CD4-positive, alpha-beta T cell treated with Interleukin-17A for 1 hour (primary cell): Measurements from ENCODE around the gene GUCY1A2.
"Not testable (repeated sequence)": the region's sequence is repeated elsewhere in the genome, so short reads cannot be mapped to it uniquely, and the experiment has no call there.

Experiments
- DNase-seq: peaks from one replicate; pipeline ENCODE4 v3.0.0-alpha.2; 2020

Gene GUCY1A2

DNA sequence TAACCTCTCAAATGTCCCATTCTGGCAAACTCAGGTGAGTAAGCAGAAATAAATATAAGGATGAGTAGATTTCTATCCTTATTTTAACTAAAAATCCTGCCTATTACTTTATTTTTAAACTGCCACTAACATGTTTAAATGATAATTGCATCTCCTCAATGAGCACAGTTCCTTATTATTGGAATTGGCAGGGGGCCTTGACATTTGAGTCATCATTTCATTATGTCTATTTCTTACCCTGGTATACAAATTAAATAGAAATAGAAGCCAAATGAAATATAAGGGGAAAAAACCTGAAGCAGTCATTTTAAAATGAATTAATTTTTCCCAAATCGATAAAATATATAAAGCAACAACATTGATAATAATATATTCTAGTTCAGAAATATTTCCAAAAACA is 81.2 kb downstream of the GUCY1A2 start:
- DNase-seq: no peak

DNA sequence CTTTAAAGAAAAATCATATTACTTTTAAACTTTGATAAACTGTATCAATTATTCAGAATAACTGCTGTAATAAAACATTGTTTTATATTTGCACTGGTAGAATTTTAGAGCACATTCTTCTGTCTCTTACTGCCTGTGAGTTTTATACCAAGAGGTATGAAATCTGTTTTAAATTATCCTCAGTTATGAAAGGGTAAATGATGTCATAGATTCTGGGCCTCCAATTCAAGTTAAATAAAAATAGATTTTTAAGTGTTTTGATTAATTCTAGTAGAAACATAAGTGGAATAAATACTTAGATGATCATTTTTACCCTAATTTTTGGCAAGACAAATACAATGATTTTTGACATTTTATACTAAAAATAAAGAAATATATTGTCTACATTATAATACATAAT is 93.0 kb downstream of the GUCY1A2 start:
- no peak for DNase-seq

DNA sequence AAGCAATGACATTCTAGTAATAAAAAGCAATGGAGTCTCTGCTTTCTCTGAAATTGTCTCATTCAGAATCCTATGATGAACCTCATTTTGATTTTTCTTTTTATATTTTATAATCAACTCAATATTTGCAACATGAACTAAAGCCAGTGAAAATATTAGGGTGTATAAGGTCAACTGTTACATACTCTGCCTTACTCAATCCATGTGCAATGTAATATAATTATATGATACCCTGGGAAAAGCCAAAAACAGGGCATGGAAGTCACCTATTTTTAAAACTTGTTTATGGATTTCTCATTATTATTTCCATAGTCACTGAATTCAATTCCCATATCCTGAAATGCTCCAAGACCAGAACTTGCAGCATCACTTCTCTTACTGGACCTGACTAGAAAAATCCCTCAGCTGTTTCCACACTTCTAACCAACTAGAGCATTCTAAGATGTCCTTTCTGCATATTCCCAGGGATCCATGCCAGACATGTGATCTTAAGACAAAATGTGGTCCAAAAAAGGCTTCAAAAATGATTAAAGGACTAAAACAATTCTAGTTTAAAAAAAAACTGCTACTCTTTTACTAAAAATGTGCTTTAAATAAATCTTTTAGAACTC is 97.3 kb downstream of the GUCY1A2 start:
- no peak for DNase-seq

DNA sequence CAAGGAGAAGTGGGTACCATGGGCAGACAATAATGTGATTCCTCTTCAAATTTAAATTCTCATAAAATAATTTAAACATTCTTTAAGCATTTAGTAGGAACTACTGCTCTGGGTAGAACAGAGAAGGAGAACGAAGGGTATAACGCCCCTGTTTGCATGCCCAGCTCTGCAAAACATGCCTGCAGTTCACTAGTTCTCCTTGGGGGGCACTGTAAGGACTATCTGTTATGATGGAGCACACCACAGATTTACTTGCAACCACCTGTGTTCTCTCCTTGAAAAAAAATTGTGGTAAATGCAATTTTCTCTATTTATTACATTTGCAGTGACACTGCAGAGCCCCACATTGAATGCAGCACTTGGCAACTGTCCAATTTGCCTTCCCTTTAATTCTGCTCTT is 100.3 kb downstream of the GUCY1A2 start:
- DNase-seq: no peak

DNA sequence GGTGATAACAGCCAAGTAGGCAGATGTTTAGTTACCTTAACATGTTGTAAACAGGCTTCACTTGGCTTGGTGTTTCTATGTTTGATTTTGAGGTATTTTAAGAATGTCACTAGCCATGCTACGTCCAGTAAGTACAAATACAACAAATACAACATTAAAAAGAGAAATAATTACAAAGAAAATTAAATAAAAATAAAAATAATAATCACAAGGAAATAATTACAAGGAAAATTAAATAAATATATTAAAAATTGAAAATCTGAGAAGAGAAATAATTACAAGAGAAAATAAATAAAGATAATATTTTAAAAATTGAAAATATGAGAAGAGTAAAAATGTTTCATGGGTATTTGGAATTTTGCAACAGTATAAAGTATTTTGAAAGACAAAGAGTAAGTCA is 103.9 kb downstream of the GUCY1A2 start:
- DNase-seq: no peak

DNA sequence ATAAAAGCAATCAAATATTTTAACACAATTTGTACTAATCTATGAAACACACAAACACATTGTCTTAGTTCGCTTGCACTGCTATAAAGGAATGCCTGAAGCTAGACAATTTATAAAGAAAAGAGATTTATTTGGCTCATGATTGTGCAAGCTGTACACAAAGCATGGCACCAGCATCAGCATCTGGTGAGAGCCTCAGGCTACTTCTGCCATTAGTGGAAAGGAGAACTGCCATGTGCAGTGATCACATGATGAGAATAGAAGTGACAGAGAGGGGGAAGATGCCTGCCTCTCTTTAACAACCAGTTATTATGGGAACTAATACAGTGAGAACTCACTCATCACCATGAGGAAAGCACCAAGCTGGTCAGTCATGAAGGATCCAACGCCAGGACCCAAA is 105.1 kb downstream of the GUCY1A2 start:
- no peak for DNase-seq

DNA sequence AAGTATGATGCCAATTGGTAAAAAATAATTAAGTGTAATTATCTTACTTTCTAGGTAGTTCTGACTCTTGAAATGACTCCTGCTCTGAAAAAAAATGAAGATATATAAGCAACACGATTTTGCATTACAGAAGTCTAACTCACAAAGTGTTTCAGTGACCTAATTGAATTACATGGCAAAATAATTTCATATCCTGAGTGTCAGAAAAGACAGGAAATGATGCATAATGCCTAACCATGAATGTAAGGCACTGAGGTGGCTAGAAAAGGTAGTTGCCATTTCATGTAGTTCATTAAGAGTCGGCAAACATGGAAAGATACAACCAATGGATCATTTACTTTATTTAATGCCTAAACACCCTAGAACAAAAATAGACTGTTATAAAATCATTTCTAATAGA is 113.5 kb downstream of the GUCY1A2 start:
- DNase-seq: no peak

DNA sequence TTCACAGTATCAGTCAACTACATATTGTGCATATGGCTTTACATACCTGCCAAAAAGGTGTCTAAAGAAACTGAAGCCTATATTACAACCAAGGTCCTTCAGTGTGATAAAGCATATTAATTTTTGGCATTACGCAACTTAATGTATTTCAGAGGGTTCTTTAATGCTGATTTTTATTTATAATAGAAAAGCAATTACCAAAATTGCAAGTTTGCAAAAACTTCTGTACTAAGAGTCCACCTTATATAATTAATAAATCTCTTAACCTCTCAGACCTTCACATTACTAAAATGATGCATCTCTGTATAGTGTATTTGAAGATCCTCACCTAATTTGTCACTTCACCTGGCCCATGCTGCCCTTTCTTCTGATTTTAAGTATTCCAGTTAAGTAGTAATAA is 128.6 kb downstream of the GUCY1A2 start:
- DNase-seq: no peak

DNA sequence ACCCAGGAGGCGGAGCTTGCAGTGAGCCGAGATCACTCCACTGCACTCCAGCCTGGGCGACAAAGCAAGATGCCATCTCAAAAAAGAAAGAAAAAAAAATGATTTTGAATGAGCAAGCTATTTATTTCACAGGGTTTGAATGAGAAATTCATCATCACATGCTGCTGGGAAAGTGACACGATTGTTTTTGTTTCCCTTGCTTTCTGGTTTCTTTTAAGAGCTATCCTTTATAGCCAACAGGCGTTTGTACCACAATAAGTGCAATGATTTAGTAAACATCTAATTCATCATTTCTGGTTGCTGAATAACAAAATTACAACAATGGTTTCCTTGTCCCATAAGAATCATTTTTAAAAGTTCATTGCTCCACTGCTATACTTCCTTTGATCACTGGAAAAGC is 129.9 kb downstream of the GUCY1A2 start:
- no peak for DNase-seq

DNA sequence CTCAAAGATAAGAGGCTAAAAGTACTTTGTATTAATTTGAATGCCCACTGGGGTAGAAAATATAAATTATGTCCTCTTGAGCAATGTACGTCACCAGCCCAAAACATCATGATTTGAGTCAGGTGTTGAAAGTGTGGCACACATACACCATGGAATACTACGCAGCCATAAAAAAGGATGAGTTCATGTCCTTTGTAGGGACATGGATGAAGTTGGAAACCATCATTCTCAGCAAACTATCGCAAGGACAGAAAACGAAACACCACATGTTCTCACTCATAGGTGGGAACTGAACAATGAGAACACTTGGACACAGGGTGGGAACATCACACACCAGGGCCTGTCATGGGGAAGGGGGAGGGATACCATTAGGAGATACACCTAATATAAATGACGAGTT is 134.6 kb downstream of the GUCY1A2 start:
- not testable (repeated sequence) for DNase-seq

DNA sequence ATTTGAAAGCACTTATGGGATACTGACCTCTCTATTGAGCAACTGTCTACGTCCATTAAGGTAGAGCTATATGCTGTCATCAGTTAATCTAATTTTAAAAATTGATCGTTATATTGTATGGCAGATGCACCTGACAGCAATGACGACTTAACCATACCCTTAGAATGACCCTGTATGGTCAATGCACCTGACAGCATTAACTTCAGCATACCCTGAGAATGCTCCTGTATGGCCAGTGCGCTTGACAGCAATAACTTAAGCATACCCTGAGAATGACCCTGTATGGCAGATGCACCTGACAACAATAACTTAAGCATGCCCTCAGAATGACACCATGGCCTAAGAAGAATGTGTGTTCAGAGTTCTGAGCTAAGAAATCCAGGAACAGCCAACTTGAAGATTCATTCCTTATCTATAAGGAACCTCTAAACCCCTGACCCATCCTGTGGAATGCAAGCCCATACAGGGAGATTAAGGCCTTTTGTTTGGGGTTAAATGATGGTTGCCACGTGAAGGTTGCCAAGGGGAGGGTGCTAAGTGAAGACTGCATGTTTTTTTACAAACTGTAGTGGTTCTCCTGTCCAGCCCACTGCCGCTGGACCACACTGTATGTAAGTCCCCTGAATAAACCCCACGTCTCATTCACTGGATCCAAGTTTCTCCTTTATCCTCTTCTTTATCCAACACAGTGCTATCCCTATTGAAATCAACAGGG is 138.3 kb downstream of the GUCY1A2 start:
- DNase-seq: no peak

DNA sequence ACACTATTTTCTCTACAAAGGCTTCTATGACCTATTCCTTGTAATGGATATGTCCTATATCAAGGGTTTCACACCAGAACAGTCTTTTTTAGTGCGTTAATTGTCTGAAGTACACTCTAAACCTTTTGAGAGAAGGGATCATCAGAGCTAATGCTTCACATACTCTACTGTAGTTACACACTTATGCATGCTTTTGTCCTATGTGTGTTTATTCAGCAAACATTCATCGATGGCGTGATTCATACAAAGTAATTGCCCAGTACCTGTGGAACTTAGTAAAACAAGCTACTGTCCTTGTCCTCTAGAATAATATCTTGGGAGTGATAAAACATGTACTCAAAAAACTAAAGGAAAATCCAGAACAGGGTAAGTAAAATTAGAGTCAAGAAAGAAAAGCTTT is 139.2 kb downstream of the GUCY1A2 start:
- no peak for DNase-seq

DNA sequence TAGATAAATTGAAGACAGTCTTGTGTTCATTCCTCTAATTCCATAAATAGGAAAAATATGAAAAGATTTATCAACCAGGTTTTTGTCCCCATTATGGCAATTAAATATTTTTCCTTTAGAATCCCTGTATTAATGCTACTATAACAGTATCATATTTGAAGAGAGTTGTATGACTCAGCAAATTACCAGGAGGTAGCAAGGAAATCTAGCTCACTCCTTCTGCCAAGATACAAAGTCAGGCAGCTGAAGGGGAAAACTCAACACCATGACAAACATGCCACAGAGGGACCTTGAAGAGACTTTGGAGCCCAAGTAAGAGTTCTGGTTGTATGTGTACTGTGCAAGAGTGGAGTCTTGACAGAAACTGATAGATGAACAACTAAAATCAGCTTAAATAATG is 143.3 kb downstream of the GUCY1A2 start:
- no peak for DNase-seq

DNA sequence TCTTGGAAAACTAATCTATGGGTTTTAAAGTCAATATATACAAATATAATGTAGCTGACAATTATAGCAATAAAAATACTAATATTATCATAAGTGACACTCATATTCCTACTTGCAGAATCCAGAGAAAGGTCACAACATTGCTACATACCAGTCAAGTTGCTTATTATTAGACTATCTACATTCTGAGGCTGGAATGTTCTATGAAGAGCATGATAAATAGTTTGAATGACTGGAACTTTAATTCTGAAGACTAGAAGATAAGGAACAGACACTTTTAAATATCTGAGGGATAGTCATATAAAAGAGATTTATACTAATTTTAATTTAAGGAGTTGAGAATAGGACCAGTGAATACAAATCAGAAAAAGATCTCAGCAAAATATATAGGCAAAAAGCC is 146.0 kb downstream of the GUCY1A2 start:
- DNase-seq: no peak

DNA sequence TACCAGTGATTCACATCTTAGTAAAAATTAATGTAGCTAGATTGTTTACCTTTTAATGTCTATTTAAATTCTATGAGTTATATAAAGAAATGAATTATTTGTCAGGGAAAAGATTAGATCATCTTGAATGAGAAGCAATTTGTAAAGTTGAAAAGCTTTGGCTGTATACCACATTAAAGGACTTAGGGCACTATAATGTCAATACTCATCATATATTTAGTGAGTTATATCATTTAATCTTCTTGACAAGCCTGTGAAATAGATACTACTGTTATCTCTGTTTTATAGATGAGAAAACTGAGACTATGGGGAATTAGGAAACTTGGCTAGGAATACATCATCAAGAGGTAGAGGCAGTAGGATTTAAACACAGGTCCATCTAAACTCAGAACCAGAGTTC is 160.1 kb downstream of the GUCY1A2 start:
- DNase-seq: no peak

DNA sequence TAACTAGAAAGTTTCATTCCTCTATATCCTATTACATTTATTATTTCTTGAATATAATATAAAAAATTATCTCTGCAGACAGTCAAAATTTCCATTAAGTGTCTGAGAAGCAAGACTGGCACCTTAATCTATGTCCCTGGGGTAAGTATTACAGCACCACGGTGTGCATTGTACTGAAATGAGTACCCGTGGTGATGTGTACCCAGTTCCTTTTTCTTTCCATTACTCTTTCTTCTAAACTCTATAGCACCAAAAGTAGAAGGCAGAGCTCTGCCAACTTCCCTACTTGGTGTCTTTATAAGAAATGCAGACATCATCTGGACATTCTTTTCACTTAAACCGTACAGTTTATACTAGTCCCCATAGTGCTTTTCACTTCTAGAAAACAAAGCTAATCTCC is 161.7 kb downstream of the GUCY1A2 start:
- DNase-seq: no peak

DNA sequence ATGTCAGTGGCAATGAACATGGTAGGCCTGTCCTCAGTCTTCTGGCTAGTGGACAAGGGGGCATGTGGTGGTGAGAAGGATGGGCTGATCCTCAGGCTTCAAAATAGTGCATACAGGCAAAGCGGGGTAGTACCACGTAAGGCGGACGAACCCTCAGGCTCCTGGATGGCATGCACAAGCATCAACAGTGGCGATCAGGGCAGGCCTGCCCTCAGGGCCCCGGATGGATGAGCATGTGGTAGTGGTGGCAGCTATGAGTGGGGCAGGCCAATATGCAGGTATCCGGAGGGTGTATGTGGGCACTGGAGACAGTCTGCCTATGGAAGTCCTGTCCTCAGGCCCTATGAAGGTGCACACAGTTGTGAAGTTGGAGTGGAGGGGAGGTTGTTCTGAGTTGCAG is 163.8 kb downstream of the GUCY1A2 start:
- no peak for DNase-seq

DNA sequence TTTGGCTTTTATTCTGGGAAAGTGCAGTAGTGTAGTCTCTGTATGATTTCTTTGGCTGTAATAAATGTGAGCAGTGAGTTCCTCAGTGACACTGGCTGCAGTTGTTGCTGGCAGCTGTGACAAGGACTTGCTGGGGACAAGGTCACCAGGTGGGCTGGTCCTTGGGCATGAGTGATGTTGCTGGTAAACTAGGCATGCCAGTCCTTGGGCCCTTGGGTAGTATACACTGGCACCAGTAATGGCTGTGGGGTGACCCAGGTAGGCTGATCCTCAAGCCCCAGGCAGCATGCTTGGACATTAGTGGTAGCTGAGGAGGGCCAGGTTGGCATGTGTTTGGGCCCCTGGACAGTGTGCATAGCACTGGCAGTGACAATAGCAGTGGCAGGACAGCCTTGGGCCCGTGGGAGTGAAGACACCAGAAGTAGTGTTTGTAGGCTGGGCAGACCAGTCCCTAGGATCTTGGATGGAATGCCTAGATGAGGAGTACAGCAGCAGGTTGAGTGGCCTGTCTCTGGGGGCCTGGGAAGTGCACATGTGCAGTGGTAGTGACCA is 164.3 kb downstream of the GUCY1A2 start:
- DNase-seq: no peak

DNA sequence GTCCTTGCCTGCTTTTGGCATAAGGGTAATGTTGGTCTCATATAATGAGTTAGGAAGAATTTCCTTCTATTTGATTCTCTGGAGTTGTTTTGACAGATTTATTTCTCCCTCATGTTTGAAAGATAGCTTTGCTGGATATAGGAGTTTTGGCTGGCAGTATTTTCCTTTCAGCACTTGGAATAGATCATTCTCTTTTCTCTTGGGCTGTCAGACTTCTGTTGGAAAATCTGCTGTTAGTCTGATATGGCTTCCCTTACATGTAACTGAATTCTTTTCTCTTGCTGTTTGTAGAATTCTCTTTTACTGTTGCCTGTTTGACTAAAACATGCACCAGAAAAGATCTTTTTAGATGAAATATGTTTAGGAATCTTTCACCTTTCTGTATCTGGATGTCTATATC is 165.5 kb downstream of the GUCY1A2 start:
- DNase-seq: no peak

DNA sequence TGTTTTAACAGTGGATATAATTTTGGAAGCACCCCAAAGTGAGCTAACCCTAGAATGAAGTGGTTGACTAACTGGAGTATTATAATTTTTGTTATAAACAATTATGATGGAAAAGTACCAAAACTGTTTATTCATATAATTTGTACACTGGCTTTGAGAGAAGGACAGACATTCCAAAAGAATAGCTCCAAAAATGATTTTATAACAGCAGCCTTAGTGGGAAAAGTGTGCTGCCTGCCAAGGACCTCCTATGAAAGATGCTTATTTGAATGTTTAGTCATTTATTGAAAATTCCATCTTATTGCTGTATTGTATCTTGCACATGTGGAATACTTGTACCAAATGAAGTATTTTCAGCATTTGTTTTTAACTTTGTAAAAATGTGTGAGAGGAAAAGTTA is 169.8 kb downstream of the GUCY1A2 start:
- DNase-seq: no peak

DNA sequence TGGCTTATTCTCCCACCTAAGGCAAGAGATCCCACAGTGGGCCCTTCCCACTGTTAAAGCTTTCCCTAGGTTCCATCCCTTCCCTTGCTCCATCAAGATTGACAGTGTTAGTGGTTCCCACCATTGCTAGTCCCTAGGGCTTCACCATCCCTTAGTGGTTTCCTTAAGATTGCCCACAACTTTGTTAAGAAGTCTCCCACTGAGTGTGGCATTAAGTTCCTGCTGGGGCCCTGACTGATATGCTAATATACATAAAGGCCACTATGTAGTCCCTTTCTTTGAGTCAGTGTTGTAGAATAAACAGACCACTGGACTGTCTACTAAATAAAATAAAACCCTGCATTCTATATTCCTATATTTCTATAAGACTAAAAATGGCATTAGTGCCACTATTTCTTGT is 176.1 kb downstream of the GUCY1A2 start:
- no peak for DNase-seq

DNA sequence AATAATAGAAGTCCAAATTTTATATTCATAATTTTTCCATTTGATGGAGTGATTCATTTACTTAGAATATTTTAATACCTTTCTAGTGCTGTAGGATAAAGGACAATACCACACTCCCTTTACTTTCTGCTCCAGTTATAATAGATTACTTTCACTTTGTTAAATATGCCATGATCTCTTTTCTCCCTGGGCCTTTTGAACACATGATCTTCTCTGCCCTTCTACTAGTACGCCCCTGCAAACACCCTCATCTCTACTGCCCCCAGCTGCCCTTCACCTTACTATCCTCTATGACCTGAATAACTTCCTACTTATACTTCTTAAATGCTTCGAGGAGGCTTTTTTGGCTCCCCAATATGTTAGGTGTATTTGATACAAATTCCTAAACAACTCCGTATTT is 177.3 kb downstream of the GUCY1A2 start:
- no peak for DNase-seq

DNA sequence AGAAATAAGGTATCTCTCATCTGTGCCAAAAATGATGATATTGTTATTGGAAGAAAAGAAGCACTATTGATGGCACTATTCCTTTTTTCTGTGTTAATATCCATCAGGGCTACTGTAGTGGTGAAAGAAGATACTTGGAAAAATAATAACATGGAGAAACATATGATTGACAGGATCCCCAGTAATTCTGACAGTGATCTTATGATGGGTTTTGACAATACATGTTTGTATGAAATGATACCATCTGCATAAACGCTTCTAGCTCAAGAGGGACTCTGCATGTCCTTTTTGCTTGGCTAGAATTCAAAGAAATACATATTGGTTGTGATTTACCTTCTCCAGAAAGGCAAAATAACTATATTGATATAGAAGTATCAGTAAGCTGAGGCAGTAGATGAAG is 178.1 kb downstream of the GUCY1A2 start:
- DNase-seq: no peak

DNA sequence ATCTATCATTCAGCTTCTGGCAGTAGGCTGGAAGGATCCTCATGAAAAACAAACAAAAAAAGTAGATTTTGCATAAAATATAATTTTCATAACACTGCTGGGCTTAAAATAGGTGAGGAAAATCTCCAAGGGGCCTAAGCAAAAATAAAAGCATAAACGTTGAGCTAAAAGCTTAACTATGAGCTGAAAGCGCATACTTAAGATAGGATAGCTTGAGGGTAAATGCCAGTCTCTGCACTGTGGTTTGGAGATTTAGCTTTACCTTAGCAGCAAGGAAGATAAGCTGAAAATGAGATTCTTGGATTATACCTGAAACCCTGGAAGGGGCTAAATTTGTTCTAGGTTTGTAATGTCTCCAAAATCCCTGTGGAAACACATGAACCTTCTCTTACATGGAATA is 183.7 kb downstream of the GUCY1A2 start:
- no peak for DNase-seq

DNA sequence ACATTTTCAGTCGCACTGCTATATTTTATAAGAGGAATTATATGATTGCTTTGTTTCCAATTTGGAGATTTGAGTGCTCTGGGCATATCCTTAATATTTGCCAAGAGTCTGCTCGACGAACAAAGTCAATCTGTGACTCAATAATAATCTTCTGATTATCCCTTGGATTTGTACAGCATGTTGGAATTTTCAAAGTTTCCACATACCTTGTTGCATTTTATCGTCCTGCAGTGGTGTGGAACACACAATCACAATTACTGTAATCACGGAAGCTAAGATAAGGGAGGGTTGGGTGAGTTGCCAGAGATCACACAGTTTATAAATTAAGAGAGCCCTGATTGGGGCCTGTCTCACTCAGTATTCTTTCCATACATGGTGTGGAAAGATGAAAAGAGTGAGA is 189.3 kb downstream of the GUCY1A2 start:
- DNase-seq: no peak
